IMR-90 (cell line): ENCODE measurements around the gene LUZP4. TPM values are rescaled to one million over a fixed set of nuclear protein-coding genes. Genes with fewer than 3 reads are reported as not detected.

ENCODE experiments used
- polyA plus RNA-seq, 3 experiments: library from polyadenylated mRNA; depleted of rRNA; stranded (reverse); fragments of >200 nt; gene quantifications; 2 replicates each; pipeline ENCODE4 v1.2.3, GENCODE V29; 2012; ENCODE audit warnings: low replicate concordance in 1 of 3
- total RNA-seq: library from RNA; depleted of rRNA; stranded (reverse); fragments of >200 nt; gene quantifications from 2 replicates; pipeline ENCODE4 v1.2.3, GENCODE V29; 2012; rRNA removed

LUZP4 gene
- total and polyA plus RNA-seq, 2 of the 4 experiments (the other 2 are of a cell fraction) = not detected

Other genes starting within 250 kb of the LUZP4 start
- gene RBMXL3, start 100.3 kb upstream of the LUZP4 start, total RNA-seq = not detected in 2 replicates
- gene RBMXL3, start 100.3 kb upstream of the LUZP4 start, polyA plus RNA-seq (2012; rRNA removed) = not detected in 2 replicates
- gene LRCH2, start 55.6 kb upstream of the LUZP4 start, total RNA-seq = 4.3 and 8.1 TPM in 2 replicates
- gene LRCH2, start 55.6 kb upstream of the LUZP4 start, polyA plus RNA-seq (2012; rRNA removed) = 1.8 and 2.6 TPM in 2 replicates